HTERT RPE-1 (cell line): Measurements from ENCODE around the gene CHD8.
"Not testable (repeated sequence)": the region's sequence is repeated elsewhere in the genome, so short reads cannot be mapped to it uniquely, and the experiment has no call there.

Experiments used
- in situ Hi-C: fragments of 300-500 bp; cut with MboI; formaldehyde crosslinking; loops from 4 replicates; pipeline ENCODE4 v1.14.3; 2020; ENCODE audit warnings: low sequenced_read_pairs

The CHD8 gene

GRCh38 chr14:21455912-21456667 is at the start of gene CHD8:
Gene CHD8 (minus strand): TSS chr14:21456123. CDS start chr14:21431643, 24,480 bp downstream.
- in situ Hi-C loops: no loop called here

GRCh38 chr14:21505012-21505553 is 49.2 kb upstream of the CHD8 start:
- in situ Hi-C loops: no loop called here

- in situ Hi-C loops: no loop called here
These were observed 47.5 kb upstream of the CHD8 start for GRCh38 chr14:21503376-21503775.

GRCh38 chr14:21501568-21501967 is 45.6 kb upstream of the CHD8 start:
- in situ Hi-C loops: no loop called here

- in situ Hi-C loops: no loop called here
These were observed 42.9 kb upstream of the CHD8 start for GRCh38 chr14:21498540-21499526.

- in situ Hi-C loops: no loop called here
These were observed 40.5 kb upstream of the CHD8 start for GRCh38 chr14:21496453-21496852.

GRCh38 chr14:21494902-21495762 is 39.2 kb upstream of the CHD8 start:
- in situ Hi-C loops: no loop called here

- in situ Hi-C loops: no loop called here
These were observed 30.7 kb upstream of the CHD8 start for GRCh38 chr14:21486640-21487087.

GRCh38 chr14:21476925-21477681 is 21.2 kb upstream of the CHD8 start, which contains the start of the genes RAB2B and TOX4:
Gene RAB2B (minus strand): TSS chr14:21476959. CDS start chr14:21476872, 87 bp downstream.
Gene TOX4 (plus strand): TSS chr14:21477195. CDS start chr14:21477279, 84 bp downstream.
- in situ Hi-C loops: no loop called here

GRCh38 chr14:21476523-21476924 is 20.6 kb upstream of the CHD8 start:
- in situ Hi-C loops: no loop called here

- in situ Hi-C loops: no loop called here
These were observed 20.0 kb upstream of the CHD8 start for GRCh38 chr14:21475767-21476522.

GRCh38 chr14:21467616-21468015 is 11.7 kb upstream of the CHD8 start:
- in situ Hi-C loops: no loop called here

GRCh38 chr14:21455592-21455911 is 371 bp downstream of the CHD8 start:
- in situ Hi-C loops: no loop called here

GRCh38 chr14:21454843-21455544 is 929 bp downstream of the CHD8 start:
- in situ Hi-C loops: no loop called here

GRCh38 chr14:21449899-21450216 is 6.1 kb downstream of the CHD8 start:
- in situ Hi-C loops: no loop called here

- in situ Hi-C loops: not testable (repeated sequence)
These were observed 13.3 kb downstream of the CHD8 start for GRCh38 chr14:21442657-21443056.

GRCh38 chr14:21440859-21441258 is 15.1 kb downstream of the CHD8 start:
- in situ Hi-C loops: no loop called here

GRCh38 chr14:21437063-21437901 is 18.6 kb downstream of the CHD8 start:
- in situ Hi-C loops: no loop called here
